CD4-positive, alpha-beta T cell (primary cell): ENCODE results near the gene CMTR1. TPM values are rescaled to one million over a fixed set of nuclear protein-coding genes. Genes with fewer than 3 reads are reported as not detected.
A peak's percentile ranks its signal among the peaks of the same experiment; 100 is the strongest.

Experiments used
- ATAC-seq: fragments of 200-7000 bp; cut with Tn5 transposase; one replicate; pipeline ENCODE4 v1.10.0; 2022; ENCODE audit warnings: mild to moderate bottlenecking; ENCODE audit not compliant: poor library complexity
- CTCF ChIA-PET: fragments of 350-600 bp; sonication (Branson Sonifier 250); formaldehyde crosslinking; loops from one replicate; lab custom pipeline; 2021; ENCODE audit warnings: antibody characterized with exemption, inconsistent platforms; lab: Charles Lee
- POLR2A ChIA-PET: fragments of 350-600 bp; sonication (Branson Sonifier 250); formaldehyde crosslinking; loops from one replicate; lab custom pipeline; 2021; ENCODE audit warnings: antibody characterized with exemption, inconsistent platforms; lab: Charles Lee
- DNase-seq, 14 experiments: peaks; one replicate each; pipeline ENCODE4 v3.0.0-alpha.2; 2013 to 2020; ENCODE audit warnings: mixed read lengths in 2 of 14
- H3K27ac ChIP-seq, 2 donors: one replicate each; pipeline versions ENCODE4 v1.5.1 to v1.7.0; 2013; ENCODE audit warnings: low read length in 2 of 2, low read depth in 1 of 2, mild to moderate bottlenecking in 1 of 2
- H3K27me3 ChIP-seq, 2 experiments: 1 replicate in 1 of 2; 2 replicates in 1 of 2; pipeline versions ENCODE4 v1.6.1 to v1.7.0; 2013; ENCODE audit warnings: low read length in 2 of 2, control low read depth in 1 of 2, mild to moderate bottlenecking in 1 of 2, moderate library complexity in 1 of 2; ENCODE audit not compliant: insufficient read depth in 2 of 2, control insufficient read depth in 1 of 2
- H3K36me3 ChIP-seq: one replicate; pipeline ENCODE4 v1.6.1; 2013; ENCODE audit warnings: low read length, control low read depth; ENCODE audit not compliant: insufficient read depth
- H3K4me1 ChIP-seq: one replicate; pipeline ENCODE4 v1.6.1; 2013; ENCODE audit warnings: low read length, control low read depth; ENCODE audit not compliant: insufficient read depth
- H3K4me3 ChIP-seq: one replicate; pipeline ENCODE4 v1.5.1; 2013; ENCODE audit warnings: mild to moderate bottlenecking, low read length, moderate library complexity
- H3K9me3 ChIP-seq, 2 experiments: 1 replicate in 1 of 2; 2 replicates in 1 of 2; pipeline versions ENCODE4 v1.6.1 to v1.7.0; 2013; ENCODE audit warnings: low read length in 2 of 2, mild to moderate bottlenecking in 2 of 2, control low read depth in 1 of 2, moderate library complexity in 1 of 2; ENCODE audit not compliant: control insufficient read depth in 1 of 2, insufficient read depth in 1 of 2
- H3K27ac Mint-ChIP-seq: one replicate; pipeline ENCODE4 v1.8.0; 2020; ENCODE audit warnings: mixed read lengths
- H3K27me3 Mint-ChIP-seq: one replicate; pipeline ENCODE4 v1.8.0; 2021; ENCODE audit warnings: mixed read lengths
- H3K36me3 Mint-ChIP-seq: one replicate; pipeline ENCODE4 v1.8.0; 2021; ENCODE audit warnings: low read depth, mixed read lengths
- H3K4me1 Mint-ChIP-seq: one replicate; pipeline ENCODE4 v1.8.0; 2021; ENCODE audit warnings: low read depth, mixed read lengths
- H3K4me3 Mint-ChIP-seq: one replicate; pipeline ENCODE4 v1.8.0; 2020; ENCODE audit warnings: mild to moderate bottlenecking, mixed read lengths
- H3K9me3 Mint-ChIP-seq: one replicate; pipeline ENCODE4 v1.8.0; 2020; ENCODE audit warnings: mixed read lengths
- CTCF ChIP-seq: fragments of 200-600 bp; IDR thresholded peaks from one replicate; pipeline ENCODE4 v1.8.0; 2022; ENCODE audit warnings: antibody characterized with exemption, mild to moderate bottlenecking
- intact Hi-C, 2 experiments: fragments of 100-400 bp; cut with DNase I in 1 of 2; cut with micrococcal nuclease in 1 of 2; formaldehyde crosslinking; loops; one replicate each; pipeline versions ENCODE4 v1.15.1 to v1.9.0; 2023 to 2025; cut with DNase I, micrococcal nuclease
- total RNA-seq, 174 experiments: library from RNA in 2 of 174; stranded (reverse) in 2 of 174; gene quantifications; one replicate each; pipeline ENCODE4 v1.2.3 and lab custom pipeline; 2021 to 2026

CMTR1 gene
- total RNA-seq, 2 experiments from 2014 or later, result 79.7 to 80.3 TPM

- Mint-ChIP-seq H3K9me3 (no peaks in the 10 kb centered on the region), H3K27me3 (no peaks in the 10 kb centered on the region), H3K27ac (peak overlapping the region; percentile 97), H3K4me1 (peaks cover 89% of the 10 kb centered on the region), H3K4me3 (peak overlapping the region; percentile 23), H3K36me3 (peaks cover 9% of the 10 kb centered on the region)
- ATAC-seq (no peak), DNase-seq (no peak)
- no peak for TF ChIP-seq CTCF
- Histone ChIP-seq H3K9me3 (no peaks in the 10 kb centered on the region), H3K27ac (peak overlapping the region; percentile 93 to 100), H3K4me3 (no peak overlapping the region), H3K36me3 (no peaks in the 10 kb centered on the region), H3K27me3 (no peaks in the 10 kb centered on the region), H3K4me1 (peaks cover 95% of the 10 kb centered on the region)
- ChIA-PET POLR2A (interaction anchor here (7.2 kb wide), 1 partner anchor 10 kb away, joined by 330 read pairs; the partner anchor contains the start of gene CCDC167), CTCF (no interaction called here)
- intact Hi-C loops, result loop anchor here in 1 of 2 experiments (5.0 kb wide), 1 partner anchor 309 kb away; no protein-coding TSS in a partner anchor
Observed at GRCh38 chr6:37513576-37513975, 80.6 kb downstream of the CMTR1 start.

- peak overlapping the region; percentile 64 for H3K4me3 ChIP-seq
- H3K4me1 ChIP-seq, result peaks cover 95% of the 10 kb centered on the region
Observed at GRCh38 chr6:37514321-37514771, 81.3 kb downstream of the CMTR1 start.

GRCh38 chr6:37514837-37515236, 81.8 kb downstream of the CMTR1 start:
- POLR2A ChIA-PET, result interaction anchor here (7.2 kb wide), 1 partner anchor 11 kb away, joined by 330 read pairs; the partner anchor contains the start of gene CCDC167
- no peak for TF ChIP-seq CTCF
- peak overlapping the region; percentile 64 for H3K4me3 ChIP-seq
- Mint-ChIP-seq H3K36me3 (peaks cover 20% of the 10 kb centered on the region), H3K27me3 (no peaks in the 10 kb centered on the region), H3K27ac (peak overlapping the region; percentile 97), H3K4me1 (peaks cover 87% of the 10 kb centered on the region), H3K9me3 (no peaks in the 10 kb centered on the region), H3K4me3 (peak overlapping the region; percentile 83)
- DNase-seq (peak in 4 of 14 experiments; percentile 31 to 58 (median 52)), ATAC-seq (no peak)
- CTCF ChIA-PET, result interaction anchor here (6.6 kb wide), 1 partner anchor 11 kb away, joined by 101 read pairs; the partner anchor contains the start of gene CCDC167
- H3K27me3 ChIP-seq, result no peaks in the 10 kb centered on the region
- peak overlapping the region; percentile 93 to 100 for H3K27ac ChIP-seq
- H3K36me3 ChIP-seq, result no peaks in the 10 kb centered on the region
- intact Hi-C loops, result loop anchor here (5.0 kb wide), 5 partner anchors 33 to 1788 kb away; no protein-coding TSS in a partner anchor
- peaks cover 96% of the 10 kb centered on the region for H3K4me1 ChIP-seq
- no peaks in the 10 kb centered on the region for H3K9me3 ChIP-seq

More at GRCh38 chr6:37514321-37514771, 81.3 kb downstream of the CMTR1 start:
- Mint-ChIP-seq H3K36me3 (peaks cover 17% of the 10 kb centered on the region), H3K4me3 (peak overlapping the region; percentile 65), H3K27ac (peak overlapping the region; percentile 97), H3K4me1 (peaks cover 89% of the 10 kb centered on the region), H3K27me3 (no peaks in the 10 kb centered on the region), H3K9me3 (no peaks in the 10 kb centered on the region)
- ChIA-PET CTCF (interaction anchor here (0.6 to 0.8 kb wide), 2 partner anchors 9 to 13 kb away, joined by 3 to 5 read pairs; no protein-coding TSS in a partner anchor), POLR2A (interaction anchor here (7.2 kb wide), 1 partner anchor 10 kb away, joined by 330 read pairs; the partner anchor contains the start of gene CCDC167)
- intact Hi-C loops, result loop anchor here in 1 of 2 experiments (5.0 kb wide), 1 partner anchor 308 kb away; no protein-coding TSS in a partner anchor
- Histone ChIP-seq H3K9me3 (no peaks in the 10 kb centered on the region), H3K27ac (peak overlapping the region; percentile 93 to 100), H3K36me3 (no peaks in the 10 kb centered on the region), H3K27me3 (no peaks in the 10 kb centered on the region)
- DNase-seq (peak in 8 of 14 experiments; percentile 31 to 66 (median 46)), ATAC-seq (no peak)
- no peak for TF ChIP-seq CTCF
